ENCODE measurements around the gene MTA3.
"Not testable (repeated sequence)": the region's sequence is repeated elsewhere in the genome, so short reads cannot be mapped to it uniquely, and the experiment has no call there.

MTA3 gene

DNA sequence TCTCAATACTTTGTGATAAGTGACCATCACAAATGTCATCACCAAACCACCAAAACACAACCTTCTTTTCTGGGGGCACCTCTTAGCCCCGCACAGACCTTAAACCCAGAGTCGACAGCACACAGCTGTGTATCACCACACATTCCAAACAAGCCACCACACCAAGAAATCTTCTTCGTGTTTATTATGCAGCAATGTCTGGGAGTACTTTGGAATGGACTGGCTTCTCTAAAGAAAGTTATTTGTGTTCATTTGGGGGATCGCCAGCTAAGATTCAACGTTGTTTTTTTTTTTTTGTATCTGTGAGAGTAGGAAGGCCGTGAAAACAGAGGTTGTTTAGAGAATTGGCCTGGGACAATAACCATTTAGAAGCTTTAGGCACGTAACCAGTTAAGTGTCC lies 1.1 kb upstream of the MTA3 start:
- peak; percentile 84 for DNase-seq (ENCODE audit: low read depth)

DNA sequence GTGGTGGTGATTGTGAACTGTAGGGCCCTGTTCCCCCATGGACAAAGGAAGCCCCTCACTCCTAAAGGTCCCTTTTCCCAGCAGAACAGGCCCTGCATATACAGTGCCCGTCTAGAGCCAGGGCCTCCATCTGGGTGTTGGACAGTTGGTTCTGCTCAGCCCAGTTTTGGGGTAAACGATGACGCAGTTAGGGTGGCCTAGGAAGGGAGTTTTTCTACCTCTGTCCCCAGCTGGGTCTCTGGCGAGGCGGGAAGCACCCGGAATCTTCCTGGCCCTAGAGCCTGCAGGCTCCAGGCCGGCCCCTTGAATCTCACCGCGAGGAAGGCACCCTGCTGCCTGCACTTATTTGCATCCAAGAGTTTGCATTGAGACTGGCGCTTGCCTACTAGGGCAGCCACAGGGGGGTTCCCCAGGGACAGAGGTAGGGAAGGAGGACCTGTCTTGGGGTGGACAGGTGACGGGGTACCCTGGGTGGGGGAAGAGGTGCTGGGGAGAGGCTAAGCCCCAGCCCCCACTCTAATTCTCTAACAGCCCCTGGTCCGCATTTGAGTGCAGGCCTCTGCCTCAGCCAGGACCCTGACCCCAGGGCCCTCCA lies 529 bp upstream of the MTA3 start:
- peak; percentile 36 for DNase-seq (ENCODE audit: low read depth)

DNA sequence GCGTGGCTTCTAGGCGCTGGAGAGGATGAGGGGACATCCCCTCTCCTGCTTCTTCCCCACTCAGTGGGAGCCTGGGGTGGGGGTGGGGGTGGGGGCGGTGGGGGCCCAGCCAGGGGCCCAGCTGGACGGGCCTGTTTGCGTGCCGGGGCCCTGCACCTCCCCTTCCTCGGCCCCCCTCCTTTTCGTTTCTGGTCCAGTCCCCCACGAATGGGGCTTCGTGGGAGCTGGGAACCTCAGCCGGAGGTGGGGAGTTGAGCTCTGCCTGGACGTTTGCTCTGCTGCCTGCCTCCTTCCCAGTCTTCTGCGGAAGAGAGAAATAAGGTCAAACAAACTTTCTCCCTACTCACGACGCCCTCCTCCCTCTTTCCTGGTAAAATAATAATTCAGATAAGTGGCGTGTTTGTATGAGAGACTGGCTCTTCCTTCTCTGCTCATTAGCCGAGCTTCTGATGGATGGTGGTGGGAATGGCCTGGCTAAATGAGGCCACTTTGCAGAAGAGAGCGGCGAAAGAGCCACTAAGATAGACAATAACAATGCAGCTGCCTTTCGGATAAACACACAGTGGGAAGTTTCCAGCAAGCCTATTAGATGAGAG lies 782 bp downstream of the MTA3 start:
- peak; percentile 34 for DNase-seq (ENCODE audit: low read depth)

GRCh38 chr2:42569883-42570282 lies 1.5 kb downstream of the MTA3 start:
- DNase-seq (ENCODE audit: low read depth), result peak; percentile 12

GRCh38 chr2:42572297-42573081 lies 4.1 kb downstream of the MTA3 start:
- peak; percentile 10 for DNase-seq (ENCODE audit: low read depth)

- no peak for DNase-seq (ENCODE audit: low read depth)
These were observed 4.8 kb downstream of the MTA3 start for GRCh38 chr2:42573256-42573655.

DNA sequence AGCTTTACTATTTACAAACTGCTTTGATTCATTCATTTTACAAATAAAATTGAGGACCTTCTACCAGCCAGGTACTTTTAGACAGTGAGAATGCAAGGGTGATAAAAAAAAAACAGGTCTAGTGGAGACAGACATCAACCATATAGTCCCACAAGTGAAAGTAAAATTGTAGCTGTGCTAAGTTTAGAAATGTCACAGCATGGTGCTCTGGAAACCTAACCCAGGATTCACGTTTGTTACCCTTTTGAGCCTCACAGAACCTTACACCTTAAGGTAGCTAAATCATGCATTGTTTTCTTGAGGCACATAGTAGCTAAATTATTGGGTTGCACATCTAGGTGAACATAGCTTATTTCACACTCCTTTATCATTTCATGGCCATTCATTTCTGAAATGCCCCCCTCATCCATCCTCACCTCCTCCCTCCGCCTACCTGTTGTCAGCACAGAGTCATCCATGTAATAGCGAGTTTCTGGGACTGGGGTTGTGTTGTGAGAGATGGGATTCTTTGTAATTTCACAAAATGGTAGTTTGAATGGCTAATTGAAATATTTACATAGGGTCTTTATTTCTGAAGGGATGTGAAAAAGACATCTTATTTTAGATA lies 7.1 kb downstream of the MTA3 start:
- no peak for DNase-seq (ENCODE audit: low read depth)

DNA sequence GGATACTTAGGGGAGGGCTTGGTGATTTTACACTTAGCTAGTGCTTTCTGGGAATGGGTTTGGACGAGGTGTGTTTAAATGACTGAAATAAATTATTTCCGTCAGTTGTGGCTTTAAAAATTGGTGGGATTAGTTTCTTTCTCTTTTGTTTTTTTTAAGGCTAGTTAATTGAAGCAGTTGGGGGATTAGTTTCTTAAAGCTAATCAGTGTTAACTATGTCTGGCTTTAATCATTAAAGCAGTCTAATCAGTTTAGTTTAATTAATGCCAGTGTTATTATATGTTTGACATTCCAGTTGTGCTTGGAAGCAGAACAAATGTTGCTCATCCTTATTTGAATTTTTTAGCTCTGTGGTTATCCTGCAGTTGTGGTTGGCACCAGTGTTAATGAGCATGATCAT lies 10.2 kb downstream of the MTA3 start:
- DNase-seq (ENCODE audit: low read depth), result no peak

- DNase-seq (ENCODE audit: low read depth), result no peak
These were observed 12.8 kb downstream of the MTA3 start for GRCh38 chr2:42581257-42581656.

DNA sequence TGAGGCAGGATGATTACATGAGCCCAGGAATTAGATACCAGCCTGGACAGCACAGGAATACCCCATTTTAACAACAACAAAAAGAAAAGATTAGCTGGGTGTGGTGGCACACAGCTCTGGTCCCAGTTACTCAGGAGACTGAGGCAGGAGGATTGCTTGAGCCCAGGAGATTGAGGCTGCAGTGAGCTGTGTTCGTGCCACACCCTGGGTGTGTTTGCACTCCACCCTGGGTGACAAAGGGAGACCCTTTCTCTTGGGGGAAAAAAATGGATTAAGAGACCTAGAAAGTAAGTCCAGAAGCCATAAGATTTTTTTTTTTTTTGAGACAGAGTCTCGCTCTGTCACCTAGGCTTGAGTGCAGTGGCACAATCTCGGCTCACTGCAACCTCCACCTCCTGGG lies 16.2 kb downstream of the MTA3 start:
- not testable (repeated sequence) for DNase-seq (ENCODE audit: low read depth)

DNA sequence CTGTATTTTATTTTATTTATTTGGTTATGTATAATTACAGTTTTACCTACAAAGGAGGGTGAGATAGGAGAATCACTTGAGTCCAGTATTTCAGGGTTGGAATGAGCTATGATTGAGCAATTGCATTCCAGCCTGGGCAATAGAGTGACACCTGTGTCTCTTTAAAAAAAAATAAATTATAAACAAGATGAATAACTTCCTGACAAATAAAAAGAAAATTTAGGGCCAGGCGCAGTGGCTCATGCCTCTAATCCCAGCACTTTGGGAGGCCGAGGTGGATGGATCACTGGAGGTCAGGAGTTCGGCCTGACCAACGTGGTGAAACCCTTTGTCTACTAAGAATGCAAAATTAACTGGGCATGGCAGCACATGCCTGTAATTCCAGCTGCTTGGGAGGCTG lies 17.3 kb downstream of the MTA3 start:
- DNase-seq (ENCODE audit: low read depth), result peak; percentile 24

- no peak for DNase-seq (ENCODE audit: low read depth)
These were observed 19.2 kb downstream of the MTA3 start for GRCh38 chr2:42587526-42588117.

GRCh38 chr2:42588121-42588520 lies 19.7 kb downstream of the MTA3 start:
- DNase-seq (ENCODE audit: low read depth), result no peak

DNA sequence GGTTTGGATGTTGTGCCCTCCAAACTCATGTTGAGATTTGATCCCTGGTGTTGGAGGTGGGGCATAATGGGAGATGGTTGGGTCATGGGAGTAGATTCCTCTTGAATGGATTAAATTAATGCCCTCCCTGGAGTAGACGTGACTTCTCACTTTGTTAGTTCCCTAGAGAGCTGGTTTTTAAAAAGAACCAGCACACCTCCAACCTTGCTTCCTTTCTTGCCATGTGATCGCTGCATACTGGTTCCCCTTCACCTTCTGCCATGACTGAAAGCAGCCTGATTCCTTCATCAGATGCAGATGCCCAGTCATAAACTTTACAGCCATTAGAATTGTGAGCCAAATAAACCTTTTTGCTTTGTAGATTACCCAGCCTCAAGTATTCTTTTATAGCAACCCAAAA lies 21.7 kb downstream of the MTA3 start:
- DNase-seq (ENCODE audit: low read depth), result no peak

- DNase-seq (ENCODE audit: low read depth), result no peak
These were observed 24.9 kb downstream of the MTA3 start for GRCh38 chr2:42593282-42593681.

DNA sequence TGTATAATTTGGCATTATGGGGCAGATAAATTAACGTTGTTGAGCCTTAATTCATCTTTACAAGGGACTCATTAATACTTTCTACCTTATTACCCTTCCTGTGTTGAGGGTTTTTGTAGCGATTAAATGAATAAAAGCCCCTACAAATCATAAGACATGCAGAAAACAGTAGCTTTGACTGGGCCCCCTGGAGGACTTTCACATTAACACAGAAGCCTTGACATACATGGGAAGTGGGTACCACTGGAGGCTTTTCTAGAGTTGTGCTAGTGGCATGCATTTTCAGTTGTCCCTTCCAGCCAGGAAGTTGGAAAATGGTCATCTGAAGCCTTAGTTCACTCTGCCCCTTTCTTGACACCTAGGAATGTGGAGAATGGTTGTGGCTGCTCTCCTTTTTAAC lies 30.2 kb downstream of the MTA3 start:
- no peak for DNase-seq (ENCODE audit: low read depth)

- peak; percentile 47 for DNase-seq (ENCODE audit: low read depth)
These were observed 32.6 kb downstream of the MTA3 start for GRCh38 chr2:42601076-42601475.

GRCh38 chr2:42602218-42602875 lies 33.9 kb downstream of the MTA3 start:
- peak; percentile 33 for DNase-seq (ENCODE audit: low read depth)

DNA sequence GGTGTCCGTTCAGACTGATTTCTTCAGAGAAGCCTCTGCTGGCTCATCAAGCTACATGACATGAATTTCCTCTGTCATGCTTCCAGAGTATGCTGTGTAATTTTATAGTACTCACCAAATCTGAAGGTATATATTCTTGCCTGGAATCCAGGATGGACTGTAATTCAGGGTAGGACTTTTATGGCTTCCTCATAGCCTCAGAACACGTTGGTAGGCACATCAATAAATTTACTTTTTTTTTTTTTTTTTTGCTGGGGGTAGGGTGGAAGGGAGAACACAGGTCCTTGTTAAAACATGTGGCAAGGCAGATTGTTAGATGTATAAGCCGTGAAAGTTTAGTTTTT lies 34.4 kb downstream of the MTA3 start:
- no peak for DNase-seq (ENCODE audit: low read depth)

DNA sequence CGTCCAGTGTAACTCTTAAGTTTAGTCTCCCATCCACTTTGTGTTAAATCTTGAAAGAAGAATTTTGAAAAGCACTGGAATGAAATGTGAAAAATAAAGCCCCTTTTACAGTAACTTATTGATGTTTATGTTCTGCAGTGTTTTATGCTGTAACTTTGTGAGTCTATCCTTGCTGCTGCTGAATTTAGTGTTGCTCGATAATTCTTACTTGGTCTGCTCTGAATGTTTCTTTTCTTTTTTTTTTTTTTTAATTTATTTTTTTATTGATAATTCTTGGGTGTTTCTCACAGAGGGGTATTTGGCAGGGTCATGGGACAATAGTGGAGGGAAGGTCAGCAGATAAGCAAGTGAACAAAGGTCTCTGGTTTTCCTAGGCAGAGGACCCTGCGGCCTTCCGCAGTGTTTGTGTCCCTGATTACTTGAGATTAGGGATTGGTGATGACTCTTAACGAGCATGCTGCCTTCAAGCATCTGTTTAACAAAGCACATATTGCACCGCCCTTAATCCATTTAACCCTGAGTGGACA lies 36.0 kb downstream of the MTA3 start:
- not testable (repeated sequence) for DNase-seq (ENCODE audit: low read depth)

DNA sequence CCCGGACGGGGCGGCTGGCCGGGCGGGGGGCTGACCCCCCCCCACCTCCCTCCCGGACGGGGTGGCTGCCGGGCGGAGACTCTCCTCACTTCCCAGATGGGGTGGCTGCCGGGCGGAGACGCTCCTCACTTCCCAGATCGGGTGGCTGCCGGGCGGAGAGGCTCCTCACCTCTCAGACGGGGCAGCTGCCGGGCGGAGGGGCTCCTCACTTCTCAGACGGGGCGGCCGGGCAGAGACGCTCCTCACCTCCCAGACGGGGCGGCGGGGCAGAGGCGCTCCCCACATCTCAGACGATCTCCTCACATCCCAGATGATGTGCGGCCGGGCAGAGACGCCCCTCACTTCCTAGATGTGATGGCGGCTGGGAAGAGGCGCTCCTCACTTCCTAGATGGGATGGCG lies 37.7 kb downstream of the MTA3 start:
- not testable (repeated sequence) for DNase-seq (ENCODE audit: low read depth)

- DNase-seq (ENCODE audit: low read depth), result no peak
These were observed 38.7 kb downstream of the MTA3 start for GRCh38 chr2:42607101-42607637.

All from iris pigment epithelial cell (primary cell).